Fibroblast of mammary gland (primary cell): ENCODE data around the gene OR2A5.

Source experiments
- DNase-seq: peaks from one replicate; pipeline ENCODE4 v3.0.0-alpha.2; 2010; ENCODE audit warnings: low read depth
- H3K4me3 ChIP-seq: 2 replicates; pipeline ENCODE4 v1.5.1; 2011; ENCODE audit warnings: low read depth, mild to moderate bottlenecking, low read length, moderate library complexity; ENCODE audit not compliant: control insufficient read depth
- TF ChIP-seq, protein P1 (sequence below): conservative IDR thresholded peaks from 2 replicates; pipeline ENCODE4 v1.5.1; 2011; ENCODE audit warnings: low read depth, low read length, inconsistent platforms; ENCODE audit not compliant: control insufficient read depth, insufficient read depth

OR2A5 gene

DNA sequence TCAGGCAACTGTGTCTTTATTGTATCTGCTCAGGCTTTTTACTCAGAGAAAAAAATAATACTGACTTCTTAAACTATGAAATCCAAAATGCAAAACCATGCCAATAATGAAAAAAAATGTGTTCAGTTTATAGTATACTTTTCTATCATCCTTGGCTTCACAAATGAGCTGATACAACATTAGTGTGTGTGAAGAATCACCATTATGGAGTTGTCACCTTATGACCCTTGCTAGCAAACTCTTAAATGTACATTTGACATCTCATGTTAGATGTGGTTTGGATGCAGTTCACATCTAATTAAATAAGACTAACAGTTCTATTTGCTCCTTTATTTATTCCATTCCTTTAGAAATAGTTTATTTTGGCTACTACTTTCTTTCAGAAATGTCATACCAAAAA, 56.5 kb downstream of the OR2A5 start:
- TF ChIP-seq, protein P1, sequence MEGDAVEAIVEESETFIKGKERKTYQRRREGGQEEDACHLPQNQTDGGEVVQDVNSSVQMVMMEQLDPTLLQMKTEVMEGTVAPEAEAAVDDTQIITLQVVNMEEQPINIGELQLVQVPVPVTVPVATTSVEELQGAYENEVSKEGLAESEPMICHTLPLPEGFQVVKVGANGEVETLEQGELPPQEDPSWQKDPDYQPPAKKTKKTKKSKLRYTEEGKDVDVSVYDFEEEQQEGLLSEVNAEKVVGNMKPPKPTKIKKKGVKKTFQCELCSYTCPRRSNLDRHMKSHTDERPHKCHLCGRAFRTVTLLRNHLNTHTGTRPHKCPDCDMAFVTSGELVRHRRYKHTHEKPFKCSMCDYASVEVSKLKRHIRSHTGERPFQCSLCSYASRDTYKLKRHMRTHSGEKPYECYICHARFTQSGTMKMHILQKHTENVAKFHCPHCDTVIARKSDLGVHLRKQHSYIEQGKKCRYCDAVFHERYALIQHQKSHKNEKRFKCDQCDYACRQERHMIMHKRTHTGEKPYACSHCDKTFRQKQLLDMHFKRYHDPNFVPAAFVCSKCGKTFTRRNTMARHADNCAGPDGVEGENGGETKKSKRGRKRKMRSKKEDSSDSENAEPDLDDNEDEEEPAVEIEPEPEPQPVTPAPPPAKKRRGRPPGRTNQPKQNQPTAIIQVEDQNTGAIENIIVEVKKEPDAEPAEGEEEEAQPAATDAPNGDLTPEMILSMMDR: no peak
- no peak overlapping the region for H3K4me3 ChIP-seq
- no peak for DNase-seq
